ENCODE results near the gene ARPC1A. TPM values are rescaled to one million over a fixed set of nuclear protein-coding genes. Genes with fewer than 3 reads are reported as not detected.
"Not testable (repeated sequence)": the region's sequence is repeated elsewhere in the genome, so short reads cannot be mapped to it uniquely, and the experiment has no call there.

The ARPC1A gene
- polyA plus RNA-seq, 1 experiment = 243 TPM

- peak; percentile 39; the same call in 1 of the 2 replicates for TF ChIP-seq CTCF (IDR thresholded peaks at IDR 0.05; ENCODE audit: insufficient read depth, low read depth, low read length)
- ChIA-PET POLR2A (no interaction called here), CTCF (interaction anchor here (0.5 to 1.5 kb wide), 4 partner anchors 10 to 73 kb away, joined by 3 to 4 read pairs (median 4); no protein-coding TSS in a partner anchor)
- Histone ChIP-seq H3K4me3 (ENCODE audit: low read depth, low read length) (no peak overlapping the region), H3K36me3 (ENCODE audit: control insufficient read depth, insufficient read depth, low read length) (peaks cover 31% of the 10 kb centered on the region), H3K27me3 (ENCODE audit: control insufficient read depth, insufficient read depth, low read length) (no peaks in the 10 kb centered on the region)
- DNase-seq (ENCODE audit: low read depth) = no peak
Measured at GRCh38 chr7:99386584-99387238, 61.0 kb downstream of the ARPC1A start.

- H3K36me3 ChIP-seq (ENCODE audit: control insufficient read depth, insufficient read depth, low read length) = peaks cover 35% of the 10 kb centered on the region
- H3K27me3 ChIP-seq (ENCODE audit: control insufficient read depth, insufficient read depth, low read length); H3K4me3 ChIP-seq (ENCODE audit: low read depth, low read length); POLR2A ChIA-PET; DNase-seq (ENCODE audit: low read depth): not testable (repeated sequence)
- CTCF ChIA-PET = interaction anchor here (1.0 to 1.5 kb wide), 2 partner anchors 10 to 25 kb away, joined by 3 to 4 read pairs; no protein-coding TSS in a partner anchor
Measured at GRCh38 chr7:99387239-99387635, 61.5 kb downstream of the ARPC1A start.

- POLR2A ChIA-PET = no interaction called here
- peaks cover 35% of the 10 kb centered on the region for H3K36me3 ChIP-seq (ENCODE audit: control insufficient read depth, insufficient read depth, low read length)
Measured at GRCh38 chr7:99387912-99388311, 62.2 kb downstream of the ARPC1A start.

GRCh38 chr7:99389772-99390171, 64.1 kb downstream of the ARPC1A start:
- DNase-seq (ENCODE audit: low read depth) = no peak
- POLR2A ChIA-PET = interaction anchor here (0.7 kb wide), 1 partner anchor 49 kb away, joined by 3 read pairs; no protein-coding TSS in a partner anchor
- no peak for TF ChIP-seq CTCF (IDR thresholded peaks at IDR 0.05; ENCODE audit: insufficient read depth, low read depth, low read length)
- no peak overlapping the region for H3K4me3 ChIP-seq (ENCODE audit: low read depth, low read length)
- CTCF ChIA-PET = interaction anchor here (0.6 to 0.7 kb wide), 3 partner anchors 10 to 558 kb away, joined by 3 to 4 read pairs (median 3); no protein-coding TSS in a partner anchor
- H3K36me3 ChIP-seq (ENCODE audit: control insufficient read depth, insufficient read depth, low read length) = peaks cover 41% of the 10 kb centered on the region
- no peaks in the 10 kb centered on the region for H3K27me3 ChIP-seq (ENCODE audit: control insufficient read depth, insufficient read depth, low read length)

More at GRCh38 chr7:99387912-99388311, 62.2 kb downstream of the ARPC1A start:
- CTCF ChIA-PET = no interaction called here
- Histone ChIP-seq H3K27me3 (ENCODE audit: control insufficient read depth, insufficient read depth, low read length) (no peaks in the 10 kb centered on the region), H3K4me3 (ENCODE audit: low read depth, low read length) (no peak overlapping the region)
- no peak for DNase-seq (ENCODE audit: low read depth)
- TF ChIP-seq CTCF (IDR thresholded peaks at IDR 0.05; ENCODE audit: insufficient read depth, low read depth, low read length) = no peak

- ChIA-PET CTCF (interaction anchor here (1.1 kb wide), 1 partner anchor 18 kb away, joined by 6 read pairs; the partner anchor contains the start of genes BUD31 and PDAP1), POLR2A (no interaction called here)
- Histone ChIP-seq H3K36me3 (ENCODE audit: control insufficient read depth, insufficient read depth, low read length) (peaks cover 44% of the 10 kb centered on the region), H3K27me3 (ENCODE audit: control insufficient read depth, insufficient read depth, low read length) (no peaks in the 10 kb centered on the region), H3K4me3 (ENCODE audit: low read depth, low read length) (no peak overlapping the region)
- DNase-seq (ENCODE audit: low read depth) = no peak
- TF ChIP-seq CTCF (IDR thresholded peaks at IDR 0.05; ENCODE audit: insufficient read depth, low read depth, low read length) = no peak
Measured at GRCh38 chr7:99390941-99391602, 65.4 kb downstream of the ARPC1A start.
